Esophagus squamous epithelium (tissue), 4 donors: ENCODE results near the gene MAGI1.

ENCODE experiments used
- POLR2A ChIP-seq, 4 donors: fragments of 450-650 bp; IDR thresholded peaks; one replicate each; pipeline ENCODE4 v1.6.1; 2017; ENCODE audit warnings: antibody characterized with exemption in 4 of 4, mild to moderate bottlenecking in 4 of 4, moderate library complexity in 3 of 4
- TF ChIP-seq, protein P1 (sequence below), 6 experiments: fragments of 450-650 bp in 4 of 6; fragments of 200-600 bp in 2 of 6; sonication (generic) in 2 of 6; IDR thresholded peaks; one replicate each; pipeline ENCODE4 v1.5.1; 2016 to 2019; ENCODE audit warnings: antibody characterized with exemption in 6 of 6, mild to moderate bottlenecking in 4 of 6, moderate library complexity in 4 of 6

DNA sequence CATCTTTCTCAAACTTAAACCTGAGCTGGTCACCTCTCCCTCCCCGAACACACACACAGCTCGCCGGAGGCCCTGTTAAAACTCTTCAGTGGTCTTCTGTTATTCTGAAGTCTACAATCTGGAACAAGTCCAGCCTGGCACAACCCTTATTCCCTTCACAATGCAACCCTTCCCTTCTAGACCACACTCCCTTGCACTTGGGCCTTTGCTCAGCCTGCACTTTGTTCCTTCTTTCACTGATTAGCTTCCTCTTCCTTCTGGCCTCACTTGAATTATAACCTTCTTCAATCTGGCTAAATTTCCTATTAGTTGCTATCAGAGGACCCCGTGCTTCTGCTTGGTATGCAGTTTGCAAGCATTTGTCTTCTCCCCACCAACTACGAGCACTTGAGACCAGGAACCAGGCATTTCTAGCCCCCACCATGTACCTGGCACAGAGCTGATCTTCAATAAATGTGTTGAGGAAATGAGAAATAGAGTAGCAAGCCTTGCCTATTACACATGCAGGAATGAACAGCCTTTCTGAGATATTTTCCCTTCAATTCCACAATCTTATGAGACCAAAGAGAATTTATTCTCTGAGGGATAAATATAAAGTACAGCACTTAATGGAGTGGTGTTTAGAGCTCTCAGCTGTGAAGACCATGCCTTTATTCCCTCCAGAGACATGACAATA is 687.8 kb downstream of the MAGI1 start:
- TF ChIP-seq, protein P1, sequence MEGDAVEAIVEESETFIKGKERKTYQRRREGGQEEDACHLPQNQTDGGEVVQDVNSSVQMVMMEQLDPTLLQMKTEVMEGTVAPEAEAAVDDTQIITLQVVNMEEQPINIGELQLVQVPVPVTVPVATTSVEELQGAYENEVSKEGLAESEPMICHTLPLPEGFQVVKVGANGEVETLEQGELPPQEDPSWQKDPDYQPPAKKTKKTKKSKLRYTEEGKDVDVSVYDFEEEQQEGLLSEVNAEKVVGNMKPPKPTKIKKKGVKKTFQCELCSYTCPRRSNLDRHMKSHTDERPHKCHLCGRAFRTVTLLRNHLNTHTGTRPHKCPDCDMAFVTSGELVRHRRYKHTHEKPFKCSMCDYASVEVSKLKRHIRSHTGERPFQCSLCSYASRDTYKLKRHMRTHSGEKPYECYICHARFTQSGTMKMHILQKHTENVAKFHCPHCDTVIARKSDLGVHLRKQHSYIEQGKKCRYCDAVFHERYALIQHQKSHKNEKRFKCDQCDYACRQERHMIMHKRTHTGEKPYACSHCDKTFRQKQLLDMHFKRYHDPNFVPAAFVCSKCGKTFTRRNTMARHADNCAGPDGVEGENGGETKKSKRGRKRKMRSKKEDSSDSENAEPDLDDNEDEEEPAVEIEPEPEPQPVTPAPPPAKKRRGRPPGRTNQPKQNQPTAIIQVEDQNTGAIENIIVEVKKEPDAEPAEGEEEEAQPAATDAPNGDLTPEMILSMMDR (IDR thresholded peaks at IDR 0.05), result no peak
- no peak for TF ChIP-seq POLR2A (IDR thresholded peaks at IDR 0.05)
